22Rv1 (cell line): ENCODE measurements around the gene LNPEP.

Source experiments
- H3K27ac ChIP-seq: fragments of 450-650 bp; 2 replicates; pipeline ENCODE4 v1.5.1; 2017
- TF ChIP-seq, protein P1 (sequence below): fragments of 450-650 bp; IDR thresholded peaks from 2 replicates; pipeline ENCODE4 v1.5.1; 2017; ENCODE audit warnings: mild to moderate bottlenecking

The LNPEP gene

DNA sequence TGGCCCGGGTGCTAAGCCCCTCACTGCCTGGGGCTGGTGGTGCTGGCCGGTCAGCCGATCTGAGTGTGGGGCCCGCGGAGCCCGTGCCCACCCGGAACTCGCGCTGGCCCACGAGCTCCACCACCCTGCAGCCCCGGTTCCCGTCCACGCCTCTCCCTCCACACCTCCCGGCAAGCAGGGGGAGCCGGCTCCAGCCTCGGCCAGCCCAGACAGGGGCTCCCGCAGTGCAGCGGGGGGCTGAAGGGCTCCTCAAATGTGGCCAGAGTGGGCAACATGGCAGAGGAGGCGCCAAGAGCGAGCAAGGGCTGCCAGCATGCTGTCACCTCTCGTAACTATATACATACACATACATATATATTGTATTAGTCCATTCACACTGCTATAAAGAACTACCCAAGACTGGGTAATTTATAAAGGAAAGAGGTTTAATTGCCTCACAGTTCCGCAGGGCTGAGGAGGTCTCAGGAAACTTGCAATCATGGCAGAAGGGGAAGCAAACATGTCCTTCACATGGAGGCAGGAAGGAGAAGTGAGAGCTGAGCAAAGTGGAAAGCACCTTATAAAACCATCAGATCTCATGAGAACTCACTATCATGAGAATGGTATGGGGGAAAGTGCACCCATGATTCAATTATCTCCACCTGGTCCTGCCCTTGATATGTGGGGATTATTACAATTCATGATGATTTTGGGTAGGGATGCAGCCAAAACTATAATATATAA lies 149.7 kb downstream of the LNPEP start:
- no peak overlapping the region for H3K27ac ChIP-seq
- TF ChIP-seq, protein P1, sequence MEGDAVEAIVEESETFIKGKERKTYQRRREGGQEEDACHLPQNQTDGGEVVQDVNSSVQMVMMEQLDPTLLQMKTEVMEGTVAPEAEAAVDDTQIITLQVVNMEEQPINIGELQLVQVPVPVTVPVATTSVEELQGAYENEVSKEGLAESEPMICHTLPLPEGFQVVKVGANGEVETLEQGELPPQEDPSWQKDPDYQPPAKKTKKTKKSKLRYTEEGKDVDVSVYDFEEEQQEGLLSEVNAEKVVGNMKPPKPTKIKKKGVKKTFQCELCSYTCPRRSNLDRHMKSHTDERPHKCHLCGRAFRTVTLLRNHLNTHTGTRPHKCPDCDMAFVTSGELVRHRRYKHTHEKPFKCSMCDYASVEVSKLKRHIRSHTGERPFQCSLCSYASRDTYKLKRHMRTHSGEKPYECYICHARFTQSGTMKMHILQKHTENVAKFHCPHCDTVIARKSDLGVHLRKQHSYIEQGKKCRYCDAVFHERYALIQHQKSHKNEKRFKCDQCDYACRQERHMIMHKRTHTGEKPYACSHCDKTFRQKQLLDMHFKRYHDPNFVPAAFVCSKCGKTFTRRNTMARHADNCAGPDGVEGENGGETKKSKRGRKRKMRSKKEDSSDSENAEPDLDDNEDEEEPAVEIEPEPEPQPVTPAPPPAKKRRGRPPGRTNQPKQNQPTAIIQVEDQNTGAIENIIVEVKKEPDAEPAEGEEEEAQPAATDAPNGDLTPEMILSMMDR, result no peak
